Prostate gland (tissue), 2 donors: ENCODE results near the gene KCNS1.

Experiments used
- CTCF ChIP-seq, 4 experiments: fragments of 200-600 bp in 2 of 4; fragments of 450-650 bp in 2 of 4; sonication (generic) in 2 of 4; IDR thresholded peaks; 1 replicate in 3 of 4; 2 replicates in 1 of 4; pipeline ENCODE4 v1.5.1; 2016 to 2019; ENCODE audit warnings: antibody characterized with exemption in 4 of 4, mild to moderate bottlenecking in 2 of 4, moderate library complexity in 2 of 4
- POLR2A ChIP-seq: fragments of 450-650 bp; IDR thresholded peaks from one replicate; pipeline ENCODE4 v1.6.1; 2016; ENCODE audit warnings: antibody characterized with exemption, mild to moderate bottlenecking
- POLR2AphosphoS5 ChIP-seq: sonication (generic); formaldehyde crosslinking; IDR thresholded peaks from one replicate; pipeline ENCODE4 v1.6.1; 2017; ENCODE audit warnings: antibody characterized with exemption

GRCh38 chr20:45087097-45087790 lies 13.7 kb downstream of the KCNS1 start:
- TF ChIP-seq CTCF (IDR thresholded peaks at IDR 0.05), result no peak
- TF ChIP-seq POLR2A, result no peak
- TF ChIP-seq POLR2AphosphoS5, result no peak
